Stimulated activated CD4-positive, alpha-beta T cell treated with anti-CD3 and anti-CD28 coated beads, Interleukin-4, amount 100 ng/mL, for 24 hours (primary cell): ENCODE results near the gene SLC35F2.
A peak's percentile ranks its signal among the peaks of the same experiment; 100 is the strongest.
"Not testable (repeated sequence)": the region's sequence is repeated elsewhere in the genome, so short reads cannot be mapped to it uniquely, and the experiment has no call there.

ENCODE experiments used
- DNase-seq: peaks from one replicate; pipeline ENCODE4 v3.0.0-alpha.2; 2020

The SLC35F2 gene, protein sequence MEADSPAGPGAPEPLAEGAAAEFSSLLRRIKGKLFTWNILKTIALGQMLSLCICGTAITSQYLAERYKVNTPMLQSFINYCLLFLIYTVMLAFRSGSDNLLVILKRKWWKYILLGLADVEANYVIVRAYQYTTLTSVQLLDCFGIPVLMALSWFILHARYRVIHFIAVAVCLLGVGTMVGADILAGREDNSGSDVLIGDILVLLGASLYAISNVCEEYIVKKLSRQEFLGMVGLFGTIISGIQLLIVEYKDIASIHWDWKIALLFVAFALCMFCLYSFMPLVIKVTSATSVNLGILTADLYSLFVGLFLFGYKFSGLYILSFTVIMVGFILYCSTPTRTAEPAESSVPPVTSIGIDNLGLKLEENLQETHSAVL

DNA sequence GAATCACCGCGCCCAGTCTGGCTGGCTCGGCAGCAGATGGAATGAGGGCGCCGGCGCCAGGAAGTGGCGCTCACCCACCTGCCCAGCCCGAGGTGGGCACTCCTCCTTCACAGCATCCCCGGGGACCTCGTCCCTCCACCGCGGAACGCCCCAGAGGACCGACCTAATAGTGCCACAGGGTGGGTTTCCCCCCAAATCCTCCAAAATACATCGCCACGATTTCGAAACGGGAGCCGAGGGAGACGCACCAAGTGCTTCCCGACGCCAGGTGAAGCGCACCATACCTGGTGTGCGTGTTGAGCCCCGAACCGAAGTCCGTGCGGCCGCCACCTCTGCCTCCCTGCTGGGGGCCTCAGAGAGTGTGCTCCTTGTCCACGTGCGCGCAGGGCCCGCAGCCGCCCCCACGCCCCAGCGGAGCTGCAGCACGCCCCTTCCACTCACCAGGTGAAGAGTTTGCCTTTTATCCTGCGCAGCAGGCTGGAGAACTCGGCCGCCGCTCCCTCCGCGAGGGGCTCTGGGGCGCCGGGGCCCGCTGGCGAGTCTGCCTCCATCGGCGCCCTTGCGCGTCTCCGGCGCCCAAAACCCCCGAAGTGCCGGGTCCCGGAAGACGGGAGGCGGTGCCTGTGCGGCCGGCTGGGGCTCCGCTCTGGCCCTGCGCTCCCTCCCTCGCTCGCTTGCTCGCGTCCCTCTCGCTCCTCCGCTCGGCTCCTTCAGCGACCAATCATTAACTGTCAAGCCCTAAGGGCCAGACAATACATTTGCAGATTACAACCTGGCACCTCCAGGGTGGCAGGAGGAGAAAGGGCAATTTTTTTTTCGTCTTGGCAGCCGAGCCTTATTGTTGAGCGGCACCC is at the start of gene SLC35F2:
Gene SLC35F2, minus strand, starts transcription at position 571 of the 854 bp plus-strand sequence. Its CDS starts 20 bp downstream, at position 551.
- peak; percentile 70 for DNase-seq

DNA sequence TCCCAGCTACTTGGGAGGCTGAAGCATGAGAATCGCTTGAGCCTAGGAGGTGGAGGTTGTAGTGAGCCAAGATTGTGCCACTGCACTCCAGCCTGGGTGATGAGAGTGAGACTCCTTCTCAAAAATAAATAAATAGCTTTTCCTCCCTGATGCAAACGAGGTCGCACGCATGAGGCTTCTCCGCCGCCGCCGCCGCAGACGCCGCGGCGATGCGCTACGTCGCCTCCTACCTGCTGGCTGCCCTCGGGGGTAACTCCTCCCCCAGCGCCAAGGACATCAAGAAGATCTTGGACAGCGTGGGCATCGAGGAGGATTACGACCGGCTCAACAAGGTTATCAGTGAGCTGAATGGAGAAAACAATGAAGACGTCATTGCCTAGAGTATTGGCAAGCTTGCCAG is 49.6 kb upstream of the SLC35F2 start:
- DNase-seq = no peak

DNA sequence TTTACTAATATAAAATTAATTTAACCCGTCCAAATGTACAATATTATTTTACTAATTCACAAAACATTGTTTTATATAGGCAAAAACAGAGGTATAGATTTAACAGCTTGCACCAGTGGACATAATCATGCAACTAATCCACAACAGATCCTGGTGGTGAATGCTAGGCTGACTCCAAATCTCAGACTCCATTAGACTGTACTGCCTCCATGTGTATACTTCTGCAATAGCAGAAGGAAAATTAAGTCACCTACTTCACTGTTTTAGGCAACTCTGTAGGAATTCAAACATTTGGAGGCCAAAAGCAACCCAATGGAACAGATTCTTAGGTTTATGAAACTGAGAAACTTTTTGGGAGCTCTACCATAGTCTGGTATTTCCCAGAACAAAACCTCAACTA is 39.7 kb upstream of the SLC35F2 start:
- peak; percentile 5 for DNase-seq

DNA sequence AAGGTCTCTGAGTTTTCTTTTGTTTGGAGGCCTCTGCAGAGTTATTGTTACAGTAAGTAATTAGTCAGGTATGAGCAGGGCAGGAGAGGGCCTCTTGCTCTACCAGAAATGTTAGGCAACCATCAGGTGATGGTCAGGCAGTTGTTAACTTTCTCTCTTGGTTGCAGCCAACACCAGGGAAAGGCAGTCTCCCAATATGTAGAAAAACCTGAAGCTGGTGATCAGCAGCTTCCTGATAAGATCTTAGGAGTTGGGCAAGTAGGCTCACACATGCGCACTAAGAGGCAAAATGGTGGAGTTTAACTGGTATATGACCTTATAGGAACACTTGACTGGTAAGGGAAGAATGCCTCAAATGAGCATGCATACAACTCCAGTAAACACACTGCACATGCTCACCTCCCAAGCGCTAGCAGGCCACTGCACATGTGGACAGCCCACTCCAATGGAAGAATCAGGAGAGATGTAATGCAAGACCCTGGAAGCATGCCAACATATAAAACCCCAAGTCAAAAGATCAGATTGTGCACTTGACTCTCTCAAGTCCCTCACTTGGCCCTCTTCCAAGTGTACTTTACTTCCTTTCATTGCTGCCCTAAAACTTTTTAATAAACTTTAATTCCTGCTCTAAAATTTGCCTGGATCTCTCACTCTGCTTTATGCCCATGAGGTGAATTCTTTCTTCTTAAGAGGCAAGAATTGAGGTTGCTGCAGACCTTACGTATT is 23.7 kb upstream of the SLC35F2 start:
- no peak for DNase-seq

DNA sequence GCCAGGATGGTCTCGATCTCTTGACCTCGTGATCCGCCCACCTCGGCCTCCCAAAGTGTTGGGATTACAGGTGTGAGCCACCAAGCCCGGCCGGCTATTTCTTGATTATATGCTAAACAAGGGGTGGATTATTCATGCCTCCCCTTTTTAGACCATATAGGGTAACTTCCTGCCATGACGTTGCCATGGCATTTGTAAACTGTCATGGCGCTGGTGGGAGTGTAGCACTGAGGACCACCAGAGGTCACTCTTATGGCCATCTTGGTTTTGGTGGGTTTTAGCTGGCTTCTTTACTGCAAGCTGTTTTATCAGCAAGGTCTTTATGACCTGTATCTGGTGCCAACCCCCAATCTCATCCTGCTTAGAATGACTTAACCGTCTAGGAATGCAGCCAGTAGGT is 22.9 kb upstream of the SLC35F2 start:
- DNase-seq = not testable (repeated sequence)

DNA sequence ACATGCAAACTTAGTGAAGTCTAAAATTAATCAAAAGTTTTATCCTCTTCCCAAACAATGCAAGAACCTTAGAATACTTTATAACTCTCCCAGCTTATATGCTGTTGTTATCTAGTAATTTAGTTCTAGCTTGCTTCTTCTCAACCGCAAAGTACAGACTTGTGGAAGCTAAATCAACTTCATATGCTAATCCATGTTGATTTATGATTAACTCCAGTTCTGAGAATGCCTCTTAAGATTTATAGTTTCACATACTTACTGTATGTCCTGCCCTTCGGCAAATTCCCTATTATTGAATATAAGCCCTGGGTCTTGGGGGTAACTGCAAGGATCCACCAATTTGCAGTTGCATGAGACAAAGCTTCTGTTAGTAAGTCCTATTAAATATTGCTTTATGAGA is 17.6 kb upstream of the SLC35F2 start:
- DNase-seq = no peak

DNA sequence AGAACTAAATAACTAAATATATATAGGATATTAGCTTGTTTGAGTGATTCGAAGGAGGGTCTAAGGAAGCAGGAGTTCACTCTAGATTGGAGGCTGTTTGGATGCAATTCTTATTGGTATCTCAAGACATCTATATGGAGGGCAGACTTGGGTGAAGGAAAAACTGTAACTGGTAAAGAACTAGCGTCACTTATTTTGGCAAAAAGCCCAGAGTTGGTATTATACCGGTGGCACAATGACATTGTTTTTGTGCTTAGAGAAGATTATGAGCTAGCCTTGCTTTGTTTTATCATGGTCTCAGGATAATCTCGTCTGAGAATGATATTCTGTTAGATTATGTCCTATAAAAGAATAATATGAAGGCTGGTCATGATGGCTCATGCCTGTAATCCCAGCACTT is 6.0 kb upstream of the SLC35F2 start:
- DNase-seq = no peak

DNA sequence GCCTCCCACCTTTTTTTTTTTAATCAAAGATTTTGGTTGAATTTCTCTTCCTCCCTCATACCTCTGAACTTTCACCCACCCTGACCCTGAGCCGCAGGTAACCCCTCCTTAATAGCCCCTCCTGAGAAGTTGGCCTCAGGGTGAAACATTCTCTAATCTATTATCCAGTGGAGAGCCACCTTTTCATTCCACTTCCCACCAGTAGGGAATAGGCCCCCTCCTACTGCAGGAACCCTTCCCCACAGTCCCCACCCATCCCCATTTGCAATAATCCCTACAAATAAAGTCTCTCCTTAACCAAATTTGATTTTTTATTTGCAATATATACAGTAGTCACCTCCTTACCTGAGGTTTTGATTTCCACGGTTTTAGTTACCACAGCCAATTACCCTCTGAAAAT is 2.1 kb upstream of the SLC35F2 start:
- DNase-seq = no peak

DNA sequence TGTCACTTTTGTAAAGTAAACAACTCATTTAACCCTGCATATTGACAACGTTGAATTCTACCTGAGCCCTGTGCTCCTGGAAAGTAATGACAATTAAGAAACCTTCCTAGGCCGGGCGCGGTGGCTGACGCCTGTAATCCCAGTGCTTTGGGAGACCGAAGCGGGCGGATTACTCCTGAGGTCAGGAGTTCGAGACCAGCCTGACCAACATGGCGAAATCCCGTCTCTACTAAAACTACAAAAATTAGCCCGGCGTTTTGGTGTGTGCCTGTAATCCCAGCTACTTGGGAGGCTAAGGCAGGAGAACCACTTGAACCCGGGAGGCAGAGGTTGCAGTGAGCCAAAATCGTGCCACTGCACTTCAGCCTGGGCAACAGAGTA is 1.6 kb upstream of the SLC35F2 start:
- not testable (repeated sequence) for DNase-seq

DNA sequence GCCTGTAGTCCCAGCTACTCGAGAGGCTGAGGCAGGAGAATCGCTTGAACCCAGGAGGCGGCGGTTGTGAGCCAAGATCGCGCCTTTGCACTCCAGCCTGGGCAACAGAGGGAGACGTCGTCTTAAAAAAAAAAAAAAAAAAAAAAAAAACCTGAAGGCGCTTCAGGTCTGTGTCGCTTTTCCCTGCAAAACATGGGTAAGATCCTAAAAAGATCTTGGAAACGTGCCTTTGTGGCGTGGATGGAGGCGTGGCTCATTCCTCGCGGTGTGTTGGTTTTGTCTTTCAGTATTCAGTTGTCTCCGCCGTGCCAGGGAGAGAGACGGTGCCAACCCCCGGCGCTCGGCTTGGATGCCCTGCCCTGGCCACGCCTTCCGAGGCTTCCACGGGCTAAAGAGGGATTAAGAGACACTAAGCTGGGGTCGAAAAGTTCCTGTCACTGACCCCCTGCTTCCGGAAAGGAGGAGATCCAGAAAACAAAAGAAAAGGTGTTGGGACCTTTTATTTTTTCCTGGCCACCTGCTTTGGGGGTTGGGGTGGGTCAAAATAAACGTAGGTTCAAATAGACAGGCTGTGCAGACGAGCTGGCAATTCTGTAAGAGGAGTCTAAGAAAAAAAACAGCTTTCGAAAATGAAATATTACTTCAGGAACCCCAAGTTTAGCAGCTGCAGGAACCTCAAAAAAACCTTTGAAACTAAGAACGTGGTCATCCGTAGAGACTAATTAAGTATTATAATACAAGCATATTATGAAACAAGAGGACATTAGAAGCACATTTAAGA is 1.1 kb upstream of the SLC35F2 start:
- DNase-seq = peak; percentile 30

DNA sequence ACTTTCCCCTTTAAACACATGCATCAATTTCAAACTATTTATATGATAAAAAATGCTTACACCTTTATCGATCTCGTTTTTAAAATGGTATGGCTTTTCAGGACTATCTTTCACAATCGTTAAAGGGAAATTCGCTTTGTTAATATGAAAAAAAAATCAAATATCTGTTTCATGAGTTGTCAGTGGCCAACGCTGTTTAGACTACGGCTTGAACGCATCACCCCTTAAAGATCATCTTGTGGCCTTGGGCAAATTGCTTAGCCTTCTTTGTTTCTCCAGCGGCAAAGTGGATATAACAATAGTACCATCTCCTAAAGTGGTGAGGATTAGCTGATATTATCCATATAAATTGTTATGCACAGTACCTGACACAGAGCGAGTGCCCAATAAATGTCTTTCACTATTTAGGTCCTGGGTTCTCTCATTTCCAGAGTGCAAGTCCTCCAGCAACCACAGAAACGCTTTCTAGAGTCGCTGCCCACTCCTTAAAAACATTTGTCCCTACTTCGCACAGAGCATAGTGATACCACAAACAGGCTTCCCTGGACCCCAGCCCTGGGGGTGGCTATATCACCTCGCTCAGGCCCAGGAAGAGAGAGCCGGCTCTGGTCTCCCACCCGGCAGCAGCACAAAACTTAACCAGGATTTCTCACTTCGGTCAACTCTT is 904 bp downstream of the SLC35F2 start:
- no peak for DNase-seq

DNA sequence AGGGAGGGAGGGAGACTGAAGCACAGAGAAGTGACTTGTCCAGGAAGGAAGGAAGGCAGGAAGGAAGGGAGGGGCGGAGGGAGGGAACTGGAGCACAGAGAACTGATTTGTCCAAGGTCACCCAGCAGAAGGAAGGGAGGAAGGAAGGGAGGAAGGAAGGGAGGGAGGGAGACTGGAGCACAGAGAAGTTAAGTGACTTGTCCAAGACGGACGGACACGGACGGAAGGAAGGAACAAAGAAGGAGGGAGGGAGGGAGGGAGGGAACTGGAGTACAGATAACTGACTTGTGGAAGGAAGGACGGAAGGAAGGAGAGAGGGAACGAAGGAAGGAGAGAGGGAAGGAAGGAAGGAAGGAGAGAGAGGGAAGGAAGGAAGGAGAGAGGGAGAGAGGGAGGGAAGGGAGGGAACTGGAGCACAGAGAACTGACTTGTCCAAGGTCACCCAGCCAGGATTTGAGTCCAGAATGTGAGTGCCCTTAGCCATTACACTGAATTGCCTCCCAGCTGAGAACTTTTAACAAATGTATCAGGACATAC is 1.5 kb downstream of the SLC35F2 start:
- DNase-seq = no peak

DNA sequence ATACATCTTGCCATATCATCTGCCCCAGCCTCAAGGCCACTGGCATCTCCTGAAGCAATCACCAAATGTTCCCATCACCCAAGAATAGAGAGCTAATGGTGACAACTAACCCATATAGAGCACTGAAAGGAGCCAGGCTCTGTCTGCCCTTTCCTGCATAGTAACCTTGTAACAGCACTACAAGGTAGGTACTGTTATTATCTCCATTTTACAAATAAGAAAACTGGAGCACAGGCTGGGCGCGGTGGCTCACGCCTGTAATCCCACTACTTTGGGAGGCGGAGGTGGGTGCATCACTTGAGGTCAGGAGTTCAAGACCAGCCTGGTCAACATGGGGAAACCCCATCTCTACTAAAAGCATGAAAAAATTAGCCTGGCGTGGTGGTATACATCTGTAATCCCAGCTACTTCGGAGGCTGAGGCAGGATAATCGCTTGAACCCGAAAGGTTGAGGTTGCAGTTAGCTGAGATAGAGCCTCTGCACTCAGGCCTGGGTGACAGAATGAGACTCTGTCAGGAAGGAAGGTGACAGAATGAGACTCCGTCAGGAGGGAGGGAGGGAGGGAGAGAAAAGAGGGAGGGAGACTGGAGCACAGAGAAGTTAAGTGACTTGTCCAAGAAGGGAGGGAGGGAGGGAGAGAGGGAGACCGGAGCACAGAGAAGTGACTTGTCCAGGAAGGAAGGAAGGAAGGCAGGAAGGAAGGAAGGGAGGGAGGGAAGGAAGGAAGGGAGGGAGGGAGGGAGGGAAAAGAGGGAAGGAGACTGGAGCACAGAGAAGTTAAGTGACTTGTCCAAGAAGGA is 2.2 kb downstream of the SLC35F2 start:
- no peak for DNase-seq

DNA sequence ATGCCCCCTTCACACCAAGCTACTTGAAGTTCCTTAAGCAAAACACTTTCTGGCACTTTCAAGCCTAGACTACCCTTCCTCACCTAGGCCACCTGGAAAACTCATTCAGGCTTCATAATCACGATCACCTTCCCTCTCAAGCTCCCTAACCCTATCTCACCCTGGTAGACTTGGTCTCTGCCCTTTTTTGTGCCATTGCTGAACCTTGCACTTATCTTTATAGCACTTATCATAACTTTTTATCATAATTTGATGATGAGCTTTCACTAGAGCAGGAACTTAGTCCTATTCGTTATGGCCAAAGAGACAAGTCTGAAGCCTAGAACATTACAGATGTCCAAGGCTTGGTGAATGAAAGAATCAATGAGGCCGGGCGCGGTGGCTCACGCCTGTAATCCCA is 5.5 kb downstream of the SLC35F2 start:
- no peak for DNase-seq

DNA sequence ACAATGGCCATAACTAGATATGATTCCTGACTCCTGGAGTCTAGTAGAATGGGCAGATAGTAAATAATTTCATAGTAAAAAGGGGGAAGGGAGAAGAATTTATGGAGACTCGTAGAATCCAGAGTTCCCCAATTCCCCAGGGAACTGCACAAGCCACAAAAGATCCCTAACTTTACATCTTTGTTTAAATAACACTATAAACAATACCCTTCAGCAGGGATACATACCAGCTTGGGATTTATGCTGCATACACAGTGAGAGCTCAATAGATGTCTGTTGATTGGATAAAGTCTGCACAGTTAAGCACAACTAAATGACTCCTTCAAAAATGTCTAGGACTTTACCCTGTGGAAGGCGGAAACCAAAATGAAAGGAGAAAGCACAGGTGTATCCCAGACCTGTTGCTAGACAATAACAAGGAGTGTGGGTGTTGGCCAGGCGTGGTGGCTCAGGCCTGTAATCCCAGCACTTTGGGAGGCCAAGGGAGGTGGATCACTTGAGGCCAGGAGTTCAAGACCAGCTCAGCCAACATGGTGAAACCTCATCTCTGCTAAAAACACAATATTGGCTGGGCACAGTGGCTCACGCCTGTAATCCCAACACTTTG is 6.8 kb downstream of the SLC35F2 start:
- no peak for DNase-seq

DNA sequence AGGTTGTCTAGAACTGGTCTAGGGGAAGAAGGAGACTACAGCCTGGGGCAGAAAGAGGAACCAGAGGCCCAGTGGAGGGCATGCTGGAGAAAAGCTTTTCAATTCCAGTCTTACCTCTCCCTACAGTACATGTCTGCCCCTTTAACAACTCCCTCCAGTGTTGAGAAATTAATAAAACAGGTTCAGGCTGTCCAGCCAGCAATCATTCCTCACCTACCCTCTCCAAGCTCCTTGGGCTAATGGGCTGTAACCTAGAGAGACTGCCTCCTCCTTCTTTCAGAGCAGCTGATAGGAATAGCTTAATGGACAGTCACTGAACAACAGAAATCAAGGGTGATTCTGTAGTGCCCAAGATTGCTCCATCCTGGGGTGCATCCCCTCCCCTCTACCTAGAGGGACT is 8.8 kb downstream of the SLC35F2 start:
- no peak for DNase-seq

DNA sequence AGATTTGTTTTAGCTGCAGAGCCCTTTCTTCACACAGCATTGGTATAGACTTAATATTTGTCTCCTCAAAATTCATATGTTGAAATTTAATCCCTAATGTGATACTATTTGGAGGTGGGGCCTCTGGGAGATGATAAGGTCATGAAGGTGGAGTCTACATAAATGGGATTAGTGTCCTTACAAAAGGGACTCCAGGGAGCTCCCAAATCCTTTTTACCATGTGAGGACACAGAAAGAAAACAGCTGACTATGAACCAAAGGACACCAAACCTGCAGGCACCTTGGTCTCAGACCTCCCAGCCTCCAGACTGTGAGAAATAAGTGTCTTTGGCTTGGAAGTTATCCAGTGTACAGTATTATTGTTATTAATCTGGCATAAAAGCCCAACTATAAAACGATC is 10.2 kb downstream of the SLC35F2 start:
- no peak for DNase-seq

DNA sequence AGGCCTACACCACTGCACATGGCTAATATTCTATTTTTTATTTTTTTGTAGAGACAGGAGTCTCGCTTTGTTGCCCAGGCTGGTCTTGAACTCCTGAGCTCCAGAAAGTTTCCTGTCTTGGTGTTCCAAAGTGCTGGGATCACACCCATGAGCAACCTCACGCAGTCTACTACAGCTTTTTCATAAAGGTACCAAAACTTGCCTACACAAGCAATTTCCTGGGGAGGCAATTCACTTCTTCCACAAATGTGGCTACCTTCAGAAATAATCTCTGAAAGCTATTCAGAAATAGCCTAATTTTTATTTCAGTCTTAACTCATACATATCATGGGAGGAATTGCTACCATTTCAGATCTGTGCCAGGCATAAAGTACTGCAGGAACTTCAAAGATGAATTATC is 11.4 kb downstream of the SLC35F2 start:
- no peak for DNase-seq

DNA sequence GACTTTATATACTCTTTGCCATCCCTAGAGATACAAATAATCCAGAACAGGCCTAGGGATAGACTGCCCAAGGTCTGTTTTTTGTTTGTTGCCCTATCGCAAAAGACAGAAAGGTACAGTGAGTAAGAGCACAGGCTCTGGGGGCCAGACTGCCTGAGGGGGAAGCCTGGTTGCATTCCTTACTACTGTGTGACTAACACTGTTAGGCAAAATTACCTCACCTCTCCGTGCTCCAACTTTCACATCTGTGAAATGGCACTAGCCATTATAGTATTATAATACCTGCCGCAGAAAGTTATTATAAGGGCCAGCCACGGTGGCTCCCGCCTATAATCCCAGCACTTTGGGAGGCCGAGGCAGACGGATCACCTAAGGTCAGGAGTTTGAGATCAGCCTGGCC is 14.5 kb downstream of the SLC35F2 start:
- no peak for DNase-seq

DNA sequence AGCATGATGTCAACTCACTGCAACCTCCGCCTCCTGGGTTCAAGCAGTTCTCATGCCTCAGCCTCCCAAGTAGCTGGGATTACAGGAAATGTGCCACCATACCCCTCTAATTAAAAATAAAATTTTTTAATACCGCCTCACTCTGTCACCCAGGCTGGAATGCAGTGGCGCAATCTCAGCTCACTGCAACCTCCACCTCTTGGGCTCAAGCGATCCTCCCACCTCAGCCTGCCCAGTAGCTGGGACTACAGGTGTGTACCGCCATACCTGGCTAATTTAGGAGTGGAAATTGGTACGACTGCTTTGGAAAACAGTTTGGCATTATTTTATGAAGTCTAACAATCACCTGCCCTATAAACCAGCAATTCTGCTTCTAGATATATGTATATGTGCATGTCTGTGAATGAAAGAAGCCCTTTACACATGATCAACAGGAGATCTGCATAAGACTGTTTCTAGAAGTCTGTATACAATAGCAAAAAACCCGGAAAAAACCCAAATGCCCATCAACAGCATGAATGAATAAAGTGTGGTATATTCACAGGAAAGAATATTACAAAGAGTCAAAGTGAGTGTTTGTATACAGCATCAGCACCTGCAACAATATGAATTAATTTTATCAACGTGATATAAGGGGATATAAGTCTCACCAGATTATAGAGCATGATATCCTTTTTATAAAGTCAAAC is 16.0 kb downstream of the SLC35F2 start:
- no peak for DNase-seq
